ENCODE measurements around the gene CCDC194. TPM values are rescaled to one million over a fixed set of nuclear protein-coding genes. Genes with fewer than 3 reads are reported as not detected.

The CCDC194 gene
- total and polyA plus RNA-seq, 2 of the 8 experiments (the other 6 are each of a cell fraction or from before 2014, with no cell fraction given), result 0.33 TPM; not detected in 1

DNA sequence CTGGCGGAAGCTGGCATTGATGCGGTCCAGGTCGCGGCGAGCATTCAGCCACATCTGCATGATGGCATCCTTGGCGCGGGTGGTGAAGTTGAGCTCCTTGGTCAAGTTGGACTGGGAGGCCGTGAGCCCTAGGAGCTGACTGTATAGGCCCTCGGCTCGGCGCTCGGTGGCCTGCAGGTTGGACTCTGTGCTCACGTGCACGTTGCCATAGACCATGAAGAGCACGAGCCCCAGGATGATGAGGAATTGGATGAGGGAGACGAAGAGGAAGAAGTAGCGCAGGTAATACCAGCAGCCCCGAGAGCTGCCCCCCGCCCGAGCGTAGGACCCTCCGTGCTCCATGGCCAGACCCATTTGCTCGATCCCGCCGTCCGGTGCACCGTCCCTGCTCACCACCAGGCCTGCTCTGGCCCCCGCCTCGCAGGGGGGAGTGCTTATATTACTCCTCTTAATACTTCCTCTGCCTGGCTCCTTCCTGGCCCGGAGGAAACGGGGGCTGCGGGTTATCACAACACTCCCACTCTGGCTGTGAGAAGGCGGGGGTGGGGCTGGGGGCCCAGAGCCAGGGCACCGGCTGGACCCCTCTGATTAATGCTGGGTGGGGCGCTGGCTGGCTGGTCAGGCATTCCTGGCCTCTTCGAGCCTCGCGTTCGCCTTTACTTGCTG, 16.9 kb downstream of the CCDC194 start, which contains the start of gene PLVAP:
Gene PLVAP (minus strand): TSS at position 408 of the 666 bp plus-strand sequence. CDS start 54 bp downstream, at position 354.
- Histone ChIP-seq H3K23ac (ENCODE audit: insufficient read length) (no peak within 1 kb of the TSS), H2BK20ac (ENCODE audit: low read length) (no peak within 1 kb of the TSS), H3K36me3 (ENCODE audit: control insufficient read depth in 2 of 4, insufficient read depth in 4 of 4, low read length in 3 of 4) (no peaks in the 10 kb centered on the region), H3K56ac (replicated peaks; ENCODE audit: insufficient read length, low read depth, low read length) (no peak within 1 kb of the TSS), H2BK12ac (ENCODE audit: low read depth, low read length) (no peak within 1 kb of the TSS), H3K79me1 (ENCODE audit: low read depth, low read length) (no peaks in the 10 kb centered on the region), H2AK5ac (ENCODE audit: low read depth, low read length) (no peak within 1 kb of the TSS), H3K9me3 (ENCODE audit: insufficient read depth in 2 of 2, low read depth in 1 of 2, low read length in 1 of 2) (0 out of 4 replicates have a peak, but pooled peaks cover 0 to 3% of the 10 kb centered on the region in 2 experiments), H4K20me1 (replicated peaks in 1 of 2; ENCODE audit: control insufficient read depth in 1 of 2, insufficient read depth in 2 of 2, low read length in 2 of 2) (no peaks in the 10 kb centered on the region), H3K4me3 (ENCODE audit: extremely low read depth in 1 of 4, insufficient read depth in 2 of 4, low read depth in 3 of 4, low read length in 4 of 4) (no peak within 1 kb of the TSS), H3K27ac (ENCODE audit: low read depth, low read length) (no peak within 1 kb of the TSS), H3K14ac (ENCODE audit: insufficient read length) (no peak within 1 kb of the TSS), H4K8ac (ENCODE audit: extremely low read depth, insufficient read depth, low read length) (peak within 1 kb of the TSS; percentile 80; the same call in 1 of the 2 replicates), H3K18ac (ENCODE audit: extremely low read depth, low read length) (no peak within 1 kb of the TSS), H3K79me2 (ENCODE audit: control insufficient read depth in 1 of 2, insufficient read depth in 2 of 2, low read length in 2 of 2) (no peaks in the 10 kb centered on the region), H4K5ac (ENCODE audit: insufficient read length, low read depth, low read length) (no peak within 1 kb of the TSS), H2BK5ac (ENCODE audit: low read depth, low read length) (0 out of 2 replicates have a peak within 1 kb of the TSS, but pooled peaks have one; percentile 2), H2AFZ (ENCODE audit: low read length) (no peak within 1 kb of the TSS), H3K4me2 (ENCODE audit: insufficient read depth in 1 of 2, low read depth in 2 of 2, low read length in 2 of 2) (no peak within 1 kb of the TSS), H4K91ac (replicated peaks; ENCODE audit: insufficient read length, low read length) (peak within 1 kb of the TSS; percentile 65), H3K9ac (replicated peaks in 1 of 4; ENCODE audit: extremely low read depth in 1 of 4, low read depth in 3 of 4, low read length in 3 of 4) (no peak within 1 kb of the TSS), H3K4me1 (replicated peaks in 1 of 4; ENCODE audit: control insufficient read depth in 3 of 4, insufficient read depth in 4 of 4, low read length in 3 of 4) (peaks cover 0 to 9% (median 6%) of the 10 kb centered on the region in 4 experiments; a peak in 5 of 7 replicates), H3K23me2 (ENCODE audit: low read depth, low read length) (no peaks in the 10 kb centered on the region), H3K27me3 (replicated peaks in 1 of 4; ENCODE audit: control insufficient read depth in 3 of 4, extremely low read depth in 1 of 4, insufficient read depth in 3 of 4, low read length in 3 of 4) (no peaks in the 10 kb centered on the region), H2BK120ac (replicated peaks; ENCODE audit: low read depth, low read length) (no peak within 1 kb of the TSS), H2BK15ac (ENCODE audit: low read length) (peak within 1 kb of the TSS; percentile 29; the same call in 1 of the 2 replicates), H3K4ac (replicated peaks; ENCODE audit: insufficient read length, low read depth, low read length) (no peak within 1 kb of the TSS)
- POLR2A ChIA-PET (ENCODE audit: partially characterized antibody), result interaction anchor here (0.7 to 1.1 kb wide), 2 partner anchors 9 to 35 kb away, joined by 3 to 4 read pairs; no protein-coding TSS in a partner anchor
- FAIRE-seq (no peak), DNase-seq (ENCODE audit: low read depth in 1 of 2, low spot score in 2 of 2) (no peak)
- CTCF ChIA-PET (ENCODE audit: partially characterized antibody), result interaction anchor here (0.7 to 3.6 kb wide), 6 partner anchors 11 to 56 kb away, joined by 3 to 14 read pairs (median 3); no protein-coding TSS in a partner anchor
- WGBS, 2 experiments (ENCODE audit: extremely low coverage in 1 of 2, insufficient coverage in 1 of 2, insufficient read length in 1 of 2, insufficient replicate concordance in 2 of 2, low coverage in 1 of 2, low lambda C conversion rate in 2 of 2, missing lambda C conversion rate in 1 of 2), result 91% methylated on average over 34 of the region's 39 CpGs; no CpG with 5 or more reads in 1 of the 2 experiments
- TF ChIP-seq CBX5 (IDR thresholded peaks at IDR 0.05; ENCODE audit: low read depth, low read length) (no peak), GABPA (IDR thresholded peaks at IDR 0.05; ENCODE audit: borderline replicate concordance, insufficient read depth, low read length) (no peak), RBBP5 (IDR thresholded peaks at IDR 0.05; ENCODE audit: borderline replicate concordance, low read depth, low read length) (no peak), BACH1 (IDR thresholded peaks at IDR 0.05; ENCODE audit: low read length) (no peak)
